Activated CD8-positive, alpha-beta memory T cell treated with anti-CD3 and anti-CD28 coated beads, Interleukin-2, amount 50 U/mL, for 24 hours (primary cell): ENCODE measurements around the gene SH3BP5L.

ENCODE experiments used
- DNase-seq: peaks from one replicate; pipeline ENCODE4 v3.0.0-alpha.2; 2020; ENCODE audit errors: extremely low read depth

The SH3BP5L gene

GRCh38 chr1:248828845-248829244 is 3.1 kb upstream of the SH3BP5L start:
- no peak for DNase-seq

DNA sequence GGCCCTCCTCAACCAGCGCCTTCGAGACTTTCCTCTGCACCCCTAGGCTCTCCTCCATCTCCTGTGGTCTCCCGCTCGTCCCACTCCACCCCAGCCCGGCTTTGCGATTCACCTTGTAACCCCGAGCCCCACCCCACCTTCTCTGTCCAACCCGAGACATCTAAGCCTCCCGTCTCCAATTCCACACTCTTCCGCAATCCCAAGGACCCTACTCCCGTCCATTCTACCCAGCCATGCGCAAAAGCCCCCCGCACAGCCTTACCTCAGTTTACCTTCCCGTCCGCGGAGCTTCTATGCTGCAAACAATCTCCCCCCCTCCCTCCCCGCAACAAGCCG is 174 bp downstream of the SH3BP5L start:
- no peak for DNase-seq

GRCh38 chr1:248825136-248825535 is 579 bp downstream of the SH3BP5L start:
- DNase-seq: no peak

GRCh38 chr1:248824701-248825100 is 1.0 kb downstream of the SH3BP5L start:
- DNase-seq: no peak

GRCh38 chr1:248824301-248824700 is 1.4 kb downstream of the SH3BP5L start:
- DNase-seq: no peak

GRCh38 chr1:248823517-248824001 is 2.2 kb downstream of the SH3BP5L start:
- no peak for DNase-seq

- DNase-seq: no peak
Measured at GRCh38 chr1:248822148-248823032, 3.3 kb downstream of the SH3BP5L start.

GRCh38 chr1:248821641-248822040 is 4.1 kb downstream of the SH3BP5L start:
- DNase-seq: no peak

DNA sequence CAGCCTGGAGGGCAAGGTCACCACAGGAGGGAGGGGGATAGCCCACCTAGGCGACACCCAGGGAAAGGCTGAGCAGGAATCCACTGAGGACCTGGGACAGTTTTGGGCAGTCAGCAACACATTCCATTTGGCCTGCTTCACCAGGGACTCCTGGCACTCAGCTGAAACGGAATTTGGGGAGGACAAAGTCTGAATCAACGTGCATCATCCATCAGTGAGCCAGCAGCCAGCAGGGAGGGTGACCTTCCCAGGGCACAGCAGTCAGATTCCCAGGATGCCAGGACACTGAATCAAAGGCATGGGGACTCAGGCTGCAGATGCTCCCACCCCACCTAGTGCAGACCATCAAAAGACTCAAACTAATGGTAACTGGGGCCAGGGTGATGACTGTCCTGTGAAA is 4.6 kb downstream of the SH3BP5L start:
- DNase-seq: no peak

DNA sequence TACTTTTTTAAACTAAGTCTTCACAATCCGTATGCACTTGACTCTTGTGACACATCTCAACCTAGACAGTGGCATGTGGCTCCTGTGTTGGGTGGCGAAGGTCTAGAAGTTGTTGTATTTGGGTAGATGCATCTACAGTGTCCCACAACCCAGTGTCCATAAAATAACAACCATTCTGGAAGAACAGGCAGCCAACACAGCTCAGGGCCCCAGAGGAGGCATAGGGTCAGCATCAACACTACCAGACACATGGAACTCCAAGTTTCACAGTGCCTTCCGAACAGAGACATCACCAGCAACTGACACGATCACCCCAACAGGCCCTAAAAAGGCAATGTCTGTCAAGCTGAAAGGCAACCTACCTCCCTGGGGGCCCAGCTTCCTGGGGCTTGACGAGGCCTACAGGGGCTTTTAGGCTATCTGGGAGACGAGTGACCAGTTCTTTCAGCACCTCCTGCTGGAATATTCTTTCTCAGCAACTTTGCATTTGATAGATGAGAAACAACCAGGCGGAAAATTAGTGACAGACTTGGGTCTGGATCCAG is 5.6 kb downstream of the SH3BP5L start:
- DNase-seq: no peak

GRCh38 chr1:248818505-248819374 is 7.0 kb downstream of the SH3BP5L start:
- DNase-seq: no peak

DNA sequence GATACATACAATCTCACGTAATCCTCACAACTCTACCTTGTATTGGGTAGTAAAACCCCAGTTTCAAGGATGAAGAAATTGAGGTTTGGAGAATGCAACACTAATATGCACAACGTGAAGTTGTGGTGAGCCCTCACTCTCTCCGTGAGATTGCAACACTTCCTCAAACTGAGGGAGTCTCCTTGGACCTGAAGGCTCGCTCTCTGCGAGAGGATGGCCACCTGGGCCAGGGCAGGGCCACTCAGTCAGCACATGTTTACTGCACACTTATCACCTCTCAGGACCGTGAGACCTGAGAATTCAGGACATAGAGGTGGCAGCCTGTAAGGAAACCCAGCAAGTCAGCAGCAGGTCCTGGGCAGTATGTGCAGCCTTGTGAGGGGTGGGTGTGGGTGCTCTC is 8.7 kb downstream of the SH3BP5L start:
- no peak for DNase-seq

DNA sequence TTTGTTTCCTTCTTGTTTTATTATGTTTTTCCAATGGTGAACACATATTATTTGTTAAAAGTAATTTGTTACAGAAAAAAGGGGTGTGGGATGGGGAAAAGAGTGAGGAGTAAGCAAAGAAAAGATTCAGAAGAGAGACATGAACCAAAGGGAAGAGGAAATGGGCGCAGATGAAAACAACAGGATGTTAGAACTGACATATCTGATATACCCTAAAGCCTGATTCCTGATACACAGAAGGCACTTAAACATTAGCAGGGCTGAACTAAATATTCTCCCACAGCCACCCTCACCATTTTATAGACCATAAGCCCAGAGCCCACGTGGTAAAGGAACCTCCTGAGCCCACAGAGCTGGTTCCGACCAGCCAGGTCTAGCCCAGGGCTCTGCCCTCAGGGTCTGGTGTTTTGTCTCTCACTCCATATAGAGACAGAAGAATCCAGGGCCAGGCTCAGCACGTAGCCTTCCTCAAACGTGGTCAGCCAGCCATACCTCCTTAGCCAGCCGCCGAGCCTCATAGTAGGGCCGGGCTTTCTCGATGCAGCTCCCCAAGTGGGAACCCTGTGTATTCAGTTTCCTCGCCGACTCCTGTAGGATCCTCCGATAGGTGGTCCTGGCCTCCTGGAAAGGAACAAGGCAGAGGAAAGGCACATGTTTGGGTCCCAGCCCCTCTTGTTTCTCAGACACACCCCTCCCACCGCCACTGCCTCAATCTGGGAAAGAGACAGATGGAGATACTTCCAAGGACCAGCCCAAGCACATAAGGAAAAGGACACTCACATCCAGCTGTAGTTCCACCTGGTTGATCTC is 9.5 kb downstream of the SH3BP5L start:
- DNase-seq: no peak

DNA sequence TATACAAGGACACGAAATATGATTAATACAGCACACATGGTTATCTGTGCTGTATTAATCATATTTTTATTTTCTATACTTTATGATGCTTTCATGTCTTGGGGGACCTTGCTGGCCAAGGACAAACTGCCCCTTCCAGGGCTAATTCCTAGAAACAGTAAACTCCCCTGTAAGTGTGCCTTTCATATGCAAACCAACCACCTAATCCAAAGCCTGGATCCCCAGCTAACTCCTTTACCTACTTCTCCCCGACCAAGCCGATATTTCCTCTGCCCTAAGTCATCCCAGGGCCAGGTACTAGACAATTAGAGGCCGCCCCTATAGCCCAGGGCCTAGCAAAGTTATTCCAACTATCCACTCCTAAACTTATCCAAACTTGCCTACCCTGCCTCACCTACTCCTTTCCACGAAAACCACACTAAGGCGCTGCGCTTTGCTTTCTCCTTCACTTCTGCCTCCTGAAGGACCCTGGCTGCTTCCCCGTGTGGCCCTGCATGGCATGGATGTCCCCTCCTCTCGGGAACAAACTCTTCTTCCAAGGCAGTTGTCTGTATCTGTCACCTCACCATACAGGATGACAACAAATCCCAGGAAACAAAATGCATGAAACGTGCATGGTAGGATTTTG is 10.2 kb downstream of the SH3BP5L start:
- DNase-seq: no peak

DNA sequence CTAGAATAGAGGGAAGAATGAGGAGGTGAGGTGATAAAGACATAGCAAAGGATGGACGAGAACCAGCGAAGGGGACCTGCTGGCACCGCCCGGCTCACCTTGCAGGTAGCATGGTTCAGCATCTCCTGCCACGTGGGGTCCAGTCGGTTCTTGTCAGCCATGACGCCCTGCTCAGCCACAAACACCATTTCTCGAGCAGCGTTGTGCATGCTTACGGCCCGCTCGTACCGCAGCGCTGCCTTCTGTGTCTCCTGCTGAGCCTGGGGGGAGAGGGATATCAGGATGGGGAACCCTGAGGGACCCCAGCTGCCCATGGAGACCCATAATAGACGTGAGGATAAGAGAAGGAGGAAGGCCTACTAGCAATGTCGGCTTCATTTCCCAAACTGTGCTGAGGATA is 11.4 kb downstream of the SH3BP5L start:
- DNase-seq: no peak

GRCh38 chr1:248813546-248813945 is 12.2 kb downstream of the SH3BP5L start:
- no peak for DNase-seq

GRCh38 chr1:248812736-248813425 is 12.8 kb downstream of the SH3BP5L start:
- no peak for DNase-seq

DNA sequence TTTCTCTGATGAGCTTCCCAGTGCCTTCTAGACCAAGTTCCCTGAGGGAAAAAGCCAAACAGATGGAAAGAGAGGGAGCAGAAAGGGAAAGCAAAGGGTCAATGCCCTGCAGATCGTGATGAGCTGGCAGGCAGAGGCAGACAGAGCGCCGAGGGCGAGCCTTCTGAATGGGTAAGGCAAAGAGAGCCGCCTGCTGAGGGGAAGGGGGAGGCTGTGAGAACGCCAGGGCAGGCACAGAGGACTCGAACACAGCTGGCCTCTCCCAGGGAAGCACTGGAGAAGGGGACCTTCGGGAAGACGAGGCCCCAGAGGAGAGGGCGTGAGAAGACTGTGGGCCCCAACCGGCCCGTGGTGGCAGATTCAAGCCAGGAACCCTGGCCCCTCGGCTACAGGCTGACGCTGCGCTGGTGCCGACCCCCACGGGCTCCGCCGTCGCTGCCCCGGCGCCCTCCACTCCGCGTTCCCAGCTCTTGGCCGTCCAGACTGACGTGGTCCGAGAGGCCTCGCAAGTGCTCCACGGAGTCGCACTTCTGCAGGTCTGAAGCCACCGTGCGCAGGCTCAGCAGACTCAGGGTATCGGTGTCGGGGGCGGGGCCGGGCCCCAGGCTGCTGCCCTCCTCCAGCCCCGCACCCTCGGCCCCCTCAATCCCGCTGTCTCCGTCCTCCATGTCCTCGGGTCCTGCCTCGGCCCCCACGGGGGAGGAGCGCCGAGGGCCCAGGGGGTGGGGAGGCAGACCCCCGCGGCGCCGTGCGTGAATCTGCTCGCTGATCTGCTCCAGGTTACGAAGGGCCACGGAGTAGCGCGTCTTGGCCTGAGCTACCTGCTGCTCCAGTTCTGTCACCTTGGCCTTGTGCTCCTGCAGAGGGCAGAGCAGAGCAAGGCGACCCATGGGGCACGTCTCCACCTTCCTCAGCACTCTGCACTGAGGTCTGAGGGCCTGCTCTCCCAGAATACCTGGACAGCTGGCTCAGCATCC is 13.9 kb downstream of the SH3BP5L start:
- no peak for DNase-seq
